Measurements from ENCODE around the gene SLC35F4.

SLC35F4 gene

GRCh38 chr14:57848353-57848752 lies 17.5 kb downstream of the SLC35F4 start:
- no peak for DNase-seq (ENCODE audit: low read depth in 2 of 2)

- DNase-seq (ENCODE audit: low read depth in 2 of 2), result no peak
These were observed 18.2 kb downstream of the SLC35F4 start for GRCh38 chr14:57847706-57848105.

- DNase-seq (ENCODE audit: low read depth in 2 of 2), result no peak
These were observed 18.8 kb downstream of the SLC35F4 start for GRCh38 chr14:57847096-57847495.

- no peak for DNase-seq (ENCODE audit: low read depth in 2 of 2)
These were observed 19.3 kb downstream of the SLC35F4 start for GRCh38 chr14:57846596-57846995.

GRCh38 chr14:57845802-57846531 lies 19.9 kb downstream of the SLC35F4 start:
- DNase-seq (ENCODE audit: low read depth in 2 of 2), result no peak

- DNase-seq (ENCODE audit: low read depth in 2 of 2), result no peak
These were observed 20.6 kb downstream of the SLC35F4 start for GRCh38 chr14:57845316-57845715.

GRCh38 chr14:57837267-57837666 lies 28.6 kb downstream of the SLC35F4 start:
- no peak for DNase-seq (ENCODE audit: low read depth in 2 of 2)

GRCh38 chr14:57835766-57836165 lies 30.1 kb downstream of the SLC35F4 start:
- DNase-seq (ENCODE audit: low read depth in 2 of 2), result no peak

- no peak for DNase-seq (ENCODE audit: low read depth in 2 of 2)
These were observed 30.9 kb downstream of the SLC35F4 start for GRCh38 chr14:57834961-57835360.

GRCh38 chr14:57834001-57834598 lies 31.8 kb downstream of the SLC35F4 start:
- no peak for DNase-seq (ENCODE audit: low read depth in 2 of 2)

- no peak for DNase-seq (ENCODE audit: low read depth in 2 of 2)
These were observed 32.6 kb downstream of the SLC35F4 start for GRCh38 chr14:57833323-57833722.

- no peak for DNase-seq (ENCODE audit: low read depth in 2 of 2)
These were observed 33.9 kb downstream of the SLC35F4 start for GRCh38 chr14:57831981-57832380.

- DNase-seq (ENCODE audit: low read depth in 2 of 2), result no peak
These were observed 37.2 kb downstream of the SLC35F4 start for GRCh38 chr14:57828713-57829112.

GRCh38 chr14:57823015-57823660 lies 42.8 kb downstream of the SLC35F4 start:
- no peak for DNase-seq (ENCODE audit: low read depth in 2 of 2)

GRCh38 chr14:57822081-57822480 lies 43.8 kb downstream of the SLC35F4 start:
- no peak for DNase-seq (ENCODE audit: low read depth in 2 of 2)

- no peak for DNase-seq (ENCODE audit: low read depth in 2 of 2)
These were observed 45.3 kb downstream of the SLC35F4 start for GRCh38 chr14:57820581-57820980.

GRCh38 chr14:57818511-57818910 lies 47.4 kb downstream of the SLC35F4 start:
- no peak for DNase-seq (ENCODE audit: low read depth in 2 of 2)

GRCh38 chr14:57816568-57817284 lies 49.2 kb downstream of the SLC35F4 start:
- no peak for DNase-seq (ENCODE audit: low read depth in 2 of 2)

GRCh38 chr14:57814726-57815125 lies 51.2 kb downstream of the SLC35F4 start:
- DNase-seq (ENCODE audit: low read depth in 2 of 2), result no peak

GRCh38 chr14:57812741-57813140 lies 53.2 kb downstream of the SLC35F4 start:
- no peak for DNase-seq (ENCODE audit: low read depth in 2 of 2)

GRCh38 chr14:57811998-57812546 lies 53.8 kb downstream of the SLC35F4 start:
- DNase-seq (ENCODE audit: low read depth in 2 of 2), result no peak

GRCh38 chr14:57809808-57810207 lies 56.1 kb downstream of the SLC35F4 start:
- DNase-seq (ENCODE audit: low read depth in 2 of 2), result no peak

Measured in activated CD4-positive, alpha-beta T cell treated with anti-CD3 and anti-CD28 coated beads for 24 hours (primary cell).